Choroid plexus epithelial cell (primary cell): ENCODE measurements around the gene PTPRN.

Source experiments
- DNase-seq: peaks from one replicate; pipeline ENCODE4 v3.0.0-alpha.2; 2010; ENCODE audit warnings: low read depth
- H3K4me3 ChIP-seq: 2 replicates; pipeline ENCODE4 v1.5.1; 2011; ENCODE audit warnings: low read depth, mild to moderate bottlenecking, control low read depth, low read length, moderate library complexity
- CTCF ChIP-seq: conservative IDR thresholded peaks from 2 replicates; pipeline ENCODE4 v1.5.1; 2011; ENCODE audit warnings: low read depth, mild to moderate bottlenecking, control low read depth, inconsistent platforms, low read length, moderate library complexity

Gene PTPRN

GRCh38 chr2:219248845-219249202 lies 60.4 kb downstream of the PTPRN start:
- H3K4me3 ChIP-seq: no peak overlapping the region

GRCh38 chr2:219247678-219248642 lies 61.2 kb downstream of the PTPRN start:
- DNase-seq: no peak
- H3K4me3 ChIP-seq: no peak overlapping the region
- no peak for TF ChIP-seq CTCF

More at GRCh38 chr2:219248845-219249202, 60.4 kb downstream of the PTPRN start:
- no peak for TF ChIP-seq CTCF
- no peak for DNase-seq

- no peak for DNase-seq
- H3K4me3 ChIP-seq: no peak overlapping the region
- no peak for TF ChIP-seq CTCF
These were observed 62.6 kb downstream of the PTPRN start for GRCh38 chr2:219246559-219246958.

- DNase-seq: no peak
- TF ChIP-seq CTCF: no peak
- H3K4me3 ChIP-seq: peak overlapping the region; percentile 98
These were observed 63.3 kb downstream of the PTPRN start for GRCh38 chr2:219245899-219246230.

- no peak for TF ChIP-seq CTCF
- DNase-seq: peak; percentile 95
- H3K4me3 ChIP-seq: peak within 1 kb of the TSS; percentile 98
These were observed 63.9 kb downstream of the PTPRN start, which contains the start of the genes GLB1L and STK16 for GRCh38 chr2:219245148-219245898. Gene GLB1L (minus strand): TSS chr2:219245444. CDS start chr2:219243573, 1,871 bp downstream. Gene STK16 (plus strand): TSS chr2:219245479. CDS start chr2:219246000, 521 bp downstream.

GRCh38 chr2:219244789-219245147 lies 64.4 kb downstream of the PTPRN start:
- DNase-seq: no peak
- peak overlapping the region; percentile 98 for H3K4me3 ChIP-seq
- TF ChIP-seq CTCF: no peak
